ENCODE data around the gene FAM180A.

GRCh38 chr7:135770139-135770710 lies 21.6 kb upstream of the FAM180A start:
- TF ChIP-seq, protein P1, sequence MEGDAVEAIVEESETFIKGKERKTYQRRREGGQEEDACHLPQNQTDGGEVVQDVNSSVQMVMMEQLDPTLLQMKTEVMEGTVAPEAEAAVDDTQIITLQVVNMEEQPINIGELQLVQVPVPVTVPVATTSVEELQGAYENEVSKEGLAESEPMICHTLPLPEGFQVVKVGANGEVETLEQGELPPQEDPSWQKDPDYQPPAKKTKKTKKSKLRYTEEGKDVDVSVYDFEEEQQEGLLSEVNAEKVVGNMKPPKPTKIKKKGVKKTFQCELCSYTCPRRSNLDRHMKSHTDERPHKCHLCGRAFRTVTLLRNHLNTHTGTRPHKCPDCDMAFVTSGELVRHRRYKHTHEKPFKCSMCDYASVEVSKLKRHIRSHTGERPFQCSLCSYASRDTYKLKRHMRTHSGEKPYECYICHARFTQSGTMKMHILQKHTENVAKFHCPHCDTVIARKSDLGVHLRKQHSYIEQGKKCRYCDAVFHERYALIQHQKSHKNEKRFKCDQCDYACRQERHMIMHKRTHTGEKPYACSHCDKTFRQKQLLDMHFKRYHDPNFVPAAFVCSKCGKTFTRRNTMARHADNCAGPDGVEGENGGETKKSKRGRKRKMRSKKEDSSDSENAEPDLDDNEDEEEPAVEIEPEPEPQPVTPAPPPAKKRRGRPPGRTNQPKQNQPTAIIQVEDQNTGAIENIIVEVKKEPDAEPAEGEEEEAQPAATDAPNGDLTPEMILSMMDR (IDR thresholded peaks at IDR 0.05 in 8 of 11, conservative IDR thresholded peaks at IDR 0.05 in 3 of 11) = no peak
- TF ChIP-seq POLR2A (IDR thresholded peaks at IDR 0.05) = no peak

Measured in spleen (tissue), 7 donors.